ENCODE measurements around the gene ETV6. TPM values are rescaled to one million over a fixed set of nuclear protein-coding genes. Genes with fewer than 3 reads are reported as not detected.

Gene ETV6
- total and polyA plus RNA-seq, 9 of the 15 experiments (the other 6 are each of a cell fraction or from before 2014, with no cell fraction given): 0.81 to 12.7 (median 4.1) TPM

GRCh38 chr12:11798856-11799501, 149.5 kb downstream of the ETV6 start (continued):
- TF ChIP-seq HBP1 (CRISPR knock-in tag; IDR thresholded peaks at IDR 0.05) (no peak), BDP1 (IDR thresholded peaks at IDR 0.05; ENCODE audit: insufficient read depth, insufficient read length) (no peak), ZBTB7A (IDR thresholded peaks at IDR 0.05; ENCODE audit: borderline replicate concordance, control insufficient read depth, low read depth, low read length) (no peak), JUND (IDR thresholded peaks at IDR 0.05; ENCODE audit: borderline replicate concordance, low read depth, low read length) (no peak), JUND (tag; IDR thresholded peaks at IDR 0.05; ENCODE audit: borderline replicate concordance, low read depth, low read length) (no peak)

- intact Hi-C loops (cut with micrococcal nuclease): loop anchor here (5.0 kb wide), 1 partner anchor 147 kb away; no protein-coding TSS in a partner anchor
- H3K79me2 ChIP-seq (ENCODE audit: control insufficient read depth, insufficient read depth, low read length): peaks cover 5% of the 10 kb centered on the region; the same call in 1 of the 3 replicates
- H3K9ac ChIP-seq (ENCODE audit: insufficient read depth in 1 of 2, low read depth in 2 of 2, low read length in 2 of 2): no peak overlapping the region
Measured at GRCh38 chr12:11799502-11799873, 150.0 kb downstream of the ETV6 start.

More at GRCh38 chr12:11799502-11799873, 150.0 kb downstream of the ETV6 start:
- Histone ChIP-seq H2AFZ (ENCODE audit: low read depth, low read length) (no peak overlapping the region), H3K9me3 (replicated peaks; ENCODE audit: control insufficient read depth, insufficient read depth, low read depth, low read length) (no peaks in the 10 kb centered on the region), H4K20me1 (replicated peaks; ENCODE audit: control insufficient read depth, insufficient read depth, low read length) (no peaks in the 10 kb centered on the region), H3K4me3 (no peak overlapping the region), H3K4me2 (ENCODE audit: insufficient read depth, low read length) (no peak overlapping the region), H3K27me3 (ENCODE audit: control insufficient read depth in 2 of 2, insufficient read depth in 2 of 2, low read length in 2 of 2) (no peaks in the 10 kb centered on the region), H3K9me1 (ENCODE audit: control insufficient read depth, insufficient read depth, low read length) (no peaks in the 10 kb centered on the region), H3K27ac (ENCODE audit: extremely low read depth, low read depth, low read length) (peak overlapping the region; percentile 78), H3K4me1 (replicated peaks in 1 of 2; ENCODE audit: control insufficient read depth in 2 of 2, insufficient read depth in 2 of 2, low read length in 2 of 2) (peaks cover 6 to 50% of the 10 kb centered on the region in 2 experiments; a peak in 4 of 5 replicates), H3K36me3 (ENCODE audit: control insufficient read depth, insufficient read depth, low read length) (no peaks in the 10 kb centered on the region)
- ATAC-seq: no peak
- ChIA-PET CTCF (ENCODE audit: low intra/inter-chr PET ratio) (no interaction called here), POLR2A (no interaction called here)
- TF ChIP-seq XRCC3 (IDR thresholded peaks at IDR 0.05): no peak
- TF ChIP-seq U2AF2 (optimal IDR thresholded peaks at IDR 0.05; ENCODE audit: low read depth, low read length): no peak
- no peak for TF ChIP-seq ZNF124 (CRISPR knock-in tag; IDR thresholded peaks at IDR 0.05)
- TF ChIP-seq ATF1 (CRISPR knock-in tag; IDR thresholded peaks at IDR 0.05): no peak
- no peak for TF ChIP-seq ATF1 (tag; IDR thresholded peaks at IDR 0.05)
- no peak for TF ChIP-seq ILK (tag; IDR thresholded peaks at IDR 0.05; ENCODE audit: borderline replicate concordance, low read depth)
- TF ChIP-seq HDAC6 (IDR thresholded peaks at IDR 0.05; ENCODE audit: low read depth, low read length): no peak
- WGBS (ENCODE audit: insufficient coverage, low coverage, missing lambda C conversion rate): 78% methylated on average over 8 of the region's 8 CpGs
- no peak for FAIRE-seq
- DNase-seq (ENCODE audit: extremely low read depth in 1 of 4, low spot score in 3 of 4): no peak
- in situ Hi-C loops (cut with MboI): no loop called here
- BruUV-seq (replicated peaks): no TSS peak
